Esophagus (tissue), 2 donors: Measurements from ENCODE around the gene AOC2. TPM values are rescaled to one million over a fixed set of nuclear protein-coding genes. Genes with fewer than 3 reads are reported as not detected.
"Not testable (repeated sequence)": the region's sequence is repeated elsewhere in the genome, so short reads cannot be mapped to it uniquely, and the experiment has no call there.

ENCODE experiments used
- H3K27ac ChIP-seq, 2 donors: one replicate each; pipeline ENCODE4 v1.5.1; 2013; ENCODE audit warnings: low read depth in 2 of 2, mild to moderate bottlenecking in 2 of 2, inconsistent platforms in 1 of 2, low read length in 1 of 2, moderate library complexity in 1 of 2
- H3K27me3 ChIP-seq, 2 donors: one replicate each; pipeline ENCODE4 v1.6.1; 2013; ENCODE audit warnings: low read length in 2 of 2, control low read depth in 1 of 2, mild to moderate bottlenecking in 1 of 2; ENCODE audit not compliant: insufficient read depth in 2 of 2, control insufficient read depth in 1 of 2
- H3K36me3 ChIP-seq, 2 donors: one replicate each; pipeline ENCODE4 v1.6.1; 2013; ENCODE audit warnings: low read length in 1 of 2; ENCODE audit not compliant: control insufficient read depth in 2 of 2, insufficient read depth in 2 of 2
- H3K4me1 ChIP-seq, 2 donors: one replicate each; pipeline ENCODE4 v1.6.1; 2013; ENCODE audit warnings: low read length in 1 of 2; ENCODE audit not compliant: control insufficient read depth in 2 of 2, insufficient read depth in 2 of 2
- H3K4me3 ChIP-seq, 2 donors: one replicate each; pipeline ENCODE4 v1.5.1; 2013; ENCODE audit warnings: low read length in 2 of 2, mild to moderate bottlenecking in 2 of 2, low read depth in 1 of 2, moderate library complexity in 1 of 2
- H3K9me3 ChIP-seq, 2 donors: one replicate each; pipeline ENCODE4 v1.6.1; 2013; ENCODE audit warnings: mild to moderate bottlenecking in 2 of 2, low read depth in 1 of 2, low read length in 1 of 2, moderate library complexity in 1 of 2; ENCODE audit not compliant: control insufficient read depth in 2 of 2, insufficient read depth in 1 of 2
- WGBS, 2 donors: extraction: QIAGEN DNeasy Blood & Tissue Kit; methylation state at CpG; one replicate each; pipeline ENCODE4 v1.1.7; 2013; 5-methylcytosine and 5-hydroxymethylcytosine counted together
- polyA plus RNA-seq, 2 donors: library from polyadenylated mRNA; stranded (reverse); fragments of 200-250 nt; gene quantifications; one replicate each; pipeline ENCODE4 v1.2.3, GENCODE V29; 2013
- donor health status: healthy with polysubstance abuse.
- donor health status: Bipolar disorder and iron deficiency.

AOC2 gene
- polyA plus RNA-seq, 2 donors = 0.24 to 0.86 TPM

DNA sequence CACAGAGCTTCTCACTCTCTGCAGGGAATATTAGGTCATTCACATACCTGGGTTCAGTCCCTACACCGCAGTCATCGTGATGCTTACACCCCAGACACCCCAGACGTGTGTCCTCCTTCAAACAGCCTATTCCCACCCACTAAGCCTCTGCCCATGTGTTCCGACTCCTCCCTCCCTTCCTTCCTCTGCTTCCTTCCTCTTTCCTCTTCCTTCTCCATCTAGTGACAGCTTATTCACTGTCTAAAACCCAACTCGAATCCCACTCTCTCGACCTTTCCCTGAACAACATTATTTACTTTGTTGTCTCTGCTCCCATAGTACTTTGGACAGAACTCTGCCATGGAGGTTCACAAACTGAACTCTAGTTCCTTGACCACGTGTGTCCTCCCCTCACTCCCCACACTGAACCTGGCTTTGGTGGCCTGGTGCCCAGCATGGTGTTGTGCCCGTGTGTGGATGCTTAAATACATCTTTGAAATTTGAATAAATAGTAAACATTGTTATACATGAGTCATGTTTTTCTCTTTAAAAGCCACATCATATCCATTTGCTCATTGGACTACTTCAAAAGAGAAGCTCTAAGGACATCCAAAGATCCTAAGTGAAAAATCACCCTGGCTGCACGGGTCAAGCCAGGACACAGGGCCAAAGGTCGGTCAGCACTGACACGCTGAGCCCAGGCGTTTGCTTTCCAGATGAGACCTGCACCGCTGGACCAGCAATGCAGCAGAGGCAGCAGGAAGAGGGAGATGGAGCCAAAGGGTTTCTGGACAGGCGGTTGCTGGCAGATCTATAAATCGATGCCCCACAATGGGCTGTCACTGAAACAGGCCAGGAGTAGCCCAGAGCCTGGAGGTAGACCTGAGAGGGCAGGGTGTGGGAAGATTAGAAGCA is 42.1 kb downstream of the AOC2 start:
- H3K4me3 ChIP-seq = no peak overlapping the region
- H3K27me3 ChIP-seq = no peaks in the 10 kb centered on the region
- no peaks in the 10 kb centered on the region for H3K4me1 ChIP-seq
- H3K9me3 ChIP-seq = no peaks in the 10 kb centered on the region
- WGBS, 2 donors = 51 to 56% methylated on average over 15 of the region's 15 CpGs
- no peak overlapping the region for H3K27ac ChIP-seq
- no peaks in the 10 kb centered on the region for H3K36me3 ChIP-seq

DNA sequence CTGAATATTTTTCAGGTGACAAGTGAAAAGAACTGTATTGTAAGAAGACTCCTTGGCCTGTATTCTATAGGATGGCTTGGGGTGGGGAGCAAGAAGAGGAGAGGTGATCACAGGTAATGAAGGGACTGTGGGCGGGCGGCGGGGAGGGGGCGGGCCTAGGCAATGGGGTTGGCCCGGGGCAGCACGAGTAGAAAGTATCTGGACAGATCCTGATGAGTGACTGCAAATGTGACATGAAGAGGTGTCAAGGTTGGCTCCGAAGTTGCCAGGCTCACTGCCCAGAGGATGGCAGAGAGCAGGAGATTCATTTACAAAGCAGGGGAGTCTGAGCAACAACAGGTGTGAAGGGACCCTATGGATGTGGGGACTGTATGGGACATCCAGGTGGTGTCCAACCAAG is 45.4 kb downstream of the AOC2 start:
- H3K4me1 ChIP-seq = no peaks in the 10 kb centered on the region
- 88 to 92% methylated on average over 7 of the region's 7 CpGs for WGBS, 2 donors
- no peaks in the 10 kb centered on the region for H3K9me3 ChIP-seq
- H3K27me3 ChIP-seq = no peaks in the 10 kb centered on the region
- no peak overlapping the region for H3K4me3 ChIP-seq
- H3K36me3 ChIP-seq = no peaks in the 10 kb centered on the region
- H3K27ac ChIP-seq = no peak overlapping the region

DNA sequence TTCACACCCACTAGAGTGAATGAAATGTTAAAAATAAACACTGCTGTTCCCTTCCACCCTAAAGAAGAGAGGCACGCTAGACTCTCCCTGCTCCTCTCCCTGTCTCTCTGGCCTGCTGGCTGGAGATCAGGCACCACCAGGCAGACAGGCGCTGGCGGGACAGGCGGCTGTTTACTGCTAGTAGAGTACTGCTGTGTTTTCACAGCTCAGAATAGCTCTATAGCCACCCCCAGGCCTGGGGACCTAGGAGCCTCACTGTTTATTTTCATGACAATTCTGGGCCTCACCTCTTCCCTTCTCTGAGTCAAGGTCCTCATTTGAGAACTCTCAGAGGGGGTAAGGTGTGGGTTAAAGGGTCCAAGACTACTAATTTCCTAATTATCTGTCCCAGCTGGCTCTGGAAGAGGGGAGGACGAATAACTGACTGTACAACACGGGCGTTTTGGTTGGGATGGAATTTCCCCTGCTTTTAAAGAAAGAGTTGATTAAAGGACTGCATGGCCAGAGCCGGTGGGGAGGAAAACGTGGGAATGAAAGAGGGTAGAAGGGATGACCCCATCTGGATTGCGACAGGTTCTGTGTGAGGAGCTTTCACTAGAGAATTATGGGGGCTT is 47.3 kb downstream of the AOC2 start:
- H3K36me3 ChIP-seq = no peaks in the 10 kb centered on the region
- no peaks in the 10 kb centered on the region for H3K9me3 ChIP-seq
- no peak overlapping the region for H3K4me3 ChIP-seq
- no peaks in the 10 kb centered on the region for H3K4me1 ChIP-seq
- peak overlapping the region; percentile 54 to 64 for H3K27ac ChIP-seq
- 52 to 56% methylated on average over 10 of the region's 10 CpGs for WGBS, 2 donors
- no peaks in the 10 kb centered on the region for H3K27me3 ChIP-seq

DNA sequence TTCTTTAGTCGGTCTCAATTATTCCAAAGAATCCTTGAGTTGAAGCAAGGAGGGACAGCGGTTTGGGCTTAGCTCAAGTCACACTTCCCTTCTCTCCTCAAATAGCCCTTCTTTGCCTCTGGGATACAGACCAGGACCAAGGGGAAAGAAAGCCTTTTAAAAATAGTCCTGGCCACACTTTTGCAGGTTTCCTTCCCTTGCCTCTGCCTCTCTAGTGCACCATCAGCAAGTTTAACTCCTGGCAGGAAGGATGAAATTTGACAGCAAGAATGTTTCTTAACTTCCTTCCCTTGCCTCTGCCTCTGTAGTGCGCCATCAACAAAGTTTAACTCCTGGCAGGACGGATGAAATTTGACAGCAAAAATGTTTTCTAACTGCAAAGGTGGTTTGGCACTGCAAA is 49.0 kb downstream of the AOC2 start:
- no peaks in the 10 kb centered on the region for H3K9me3 ChIP-seq
- no peaks in the 10 kb centered on the region for H3K27me3 ChIP-seq
- no peak overlapping the region for H3K27ac ChIP-seq
- H3K36me3 ChIP-seq = no peaks in the 10 kb centered on the region
- H3K4me3 ChIP-seq = no peak overlapping the region
- H3K4me1 ChIP-seq = no peaks in the 10 kb centered on the region
- WGBS, 2 donors = 45 to 55% methylated on average over 4 of the region's 4 CpGs

DNA sequence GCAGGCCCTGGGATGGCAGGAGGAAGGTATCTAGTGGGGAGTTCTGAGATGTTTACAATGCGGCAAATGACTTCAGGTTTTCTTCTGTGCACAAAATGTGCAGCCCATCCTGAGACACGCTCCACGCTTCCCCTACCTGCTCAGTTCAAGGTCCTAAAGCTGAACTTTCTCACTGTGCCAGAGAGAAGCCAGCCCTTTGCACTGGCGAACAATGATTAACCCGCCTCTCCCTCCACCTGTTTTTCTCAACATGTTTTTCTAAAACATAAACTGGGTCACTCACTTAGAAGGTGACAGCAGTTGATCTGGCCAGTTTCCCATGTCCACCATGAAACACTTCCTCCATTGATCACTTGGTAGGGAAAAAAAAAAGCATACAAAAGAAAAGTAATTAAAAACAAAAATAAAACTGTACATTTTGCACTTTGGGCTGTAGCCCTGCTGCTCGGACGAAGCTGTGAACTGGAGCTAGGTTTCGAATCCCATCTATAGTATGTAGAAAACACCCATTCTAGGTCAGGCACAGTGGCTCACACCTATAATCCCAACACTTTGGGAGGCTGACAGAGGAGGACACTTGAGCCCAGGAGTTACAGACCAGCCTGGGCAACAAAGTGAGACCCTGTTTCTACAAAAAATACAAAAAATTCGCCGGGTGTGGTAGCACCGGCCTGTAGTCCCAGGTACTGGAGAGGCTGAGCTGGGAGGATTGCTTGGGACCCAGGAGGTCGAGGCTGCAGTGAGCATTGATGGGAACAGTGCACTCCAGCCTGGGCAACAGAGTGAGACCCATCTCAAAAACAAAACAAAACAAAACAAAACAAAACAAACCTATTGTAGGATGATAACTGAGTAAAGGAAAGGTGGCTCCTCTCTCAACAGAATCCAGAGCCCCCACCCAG is 50.2 kb downstream of the AOC2 start:
- Histone ChIP-seq H3K36me3 (no peaks in the 10 kb centered on the region), H3K27ac (no peak overlapping the region), H3K4me1 (no peaks in the 10 kb centered on the region), H3K27me3 (no peaks in the 10 kb centered on the region), H3K9me3 (no peaks in the 10 kb centered on the region), H3K4me3 (no peak overlapping the region)
- 68 to 82% methylated on average over 12 of the region's 12 CpGs for WGBS, 2 donors

DNA sequence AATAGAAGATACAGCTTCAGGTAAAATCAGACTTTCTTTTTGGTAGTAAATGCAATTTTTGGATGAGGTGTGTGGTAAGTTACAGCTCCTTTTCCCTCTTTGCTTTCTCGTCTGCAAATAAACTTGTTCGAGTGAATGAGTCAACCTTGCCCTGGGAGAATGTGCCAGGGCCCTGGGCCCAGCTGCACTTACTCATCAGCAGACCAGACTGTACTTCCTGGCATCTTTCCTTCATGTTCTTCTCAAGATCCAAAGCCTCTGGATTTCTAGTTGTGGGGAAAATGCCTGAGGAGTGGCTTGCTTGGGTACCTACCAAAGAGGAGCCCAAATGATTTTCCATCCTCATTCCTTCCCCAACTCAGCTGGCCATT is 50.8 kb downstream of the AOC2 start:
- H3K4me1 ChIP-seq = no peaks in the 10 kb centered on the region
- H3K27ac ChIP-seq = no peak overlapping the region
- no peak overlapping the region for H3K4me3 ChIP-seq
- 14 to 20% methylated on average over 2 of the region's 2 CpGs for WGBS, 2 donors
- H3K9me3 ChIP-seq = no peaks in the 10 kb centered on the region
- H3K36me3 ChIP-seq = no peaks in the 10 kb centered on the region
- H3K27me3 ChIP-seq = no peaks in the 10 kb centered on the region

DNA sequence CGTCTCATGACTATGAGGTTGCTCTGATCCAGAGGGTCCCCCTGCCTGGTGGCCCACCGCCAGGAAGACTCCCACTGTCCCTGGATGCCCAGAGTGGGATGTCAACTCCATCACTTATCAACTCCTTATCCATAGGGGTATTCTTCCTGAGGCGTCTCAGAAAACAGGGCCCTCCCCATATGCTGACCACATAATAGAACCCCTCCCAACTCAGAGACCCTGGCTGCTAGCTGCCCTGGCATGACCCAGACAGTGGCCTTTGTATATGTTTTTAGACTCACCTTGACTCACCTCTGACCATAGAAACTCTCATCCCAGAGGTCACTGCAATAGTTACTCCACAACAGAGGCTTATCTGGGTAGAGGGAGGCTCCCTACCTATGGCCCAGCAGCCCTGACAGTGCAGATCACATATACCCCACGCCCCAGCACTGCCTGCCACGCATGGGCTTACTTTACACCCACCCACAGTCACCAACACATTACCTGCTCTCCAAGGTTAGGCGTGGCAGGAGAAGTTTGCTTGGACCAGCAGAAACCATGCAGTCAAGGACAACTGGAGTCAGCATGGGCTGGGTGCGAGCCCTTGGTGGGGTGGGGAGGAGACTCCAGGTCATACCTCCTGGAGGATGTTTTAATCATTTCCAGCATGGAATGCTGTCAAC is 53.9 kb downstream of the AOC2 start:
- no peak overlapping the region for H3K4me3 ChIP-seq
- no peaks in the 10 kb centered on the region for H3K9me3 ChIP-seq
- no peaks in the 10 kb centered on the region for H3K27me3 ChIP-seq
- no peaks in the 10 kb centered on the region for H3K4me1 ChIP-seq
- no peaks in the 10 kb centered on the region for H3K36me3 ChIP-seq
- WGBS, 2 donors = 83 to 88% methylated on average over 7 of the region's 7 CpGs
- H3K27ac ChIP-seq = no peak overlapping the region

DNA sequence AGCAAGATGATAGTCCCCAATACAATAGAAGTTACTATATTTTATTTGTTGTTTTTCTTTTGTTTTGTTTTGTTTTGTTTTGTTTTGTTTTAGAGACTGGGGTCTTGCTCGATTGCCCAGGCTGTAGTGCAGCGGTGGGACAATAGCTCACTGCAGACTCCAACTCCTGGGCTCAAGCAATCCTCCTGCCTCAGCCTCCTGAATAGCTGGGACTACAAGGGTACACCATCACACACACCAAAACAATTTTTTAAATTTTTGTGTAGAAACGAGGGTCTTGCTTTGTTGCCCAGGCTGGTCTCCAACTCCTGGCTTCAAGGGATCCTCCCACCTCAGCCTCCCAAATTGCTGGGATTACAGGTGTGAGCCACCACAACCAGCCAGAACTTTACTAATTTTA is 55.6 kb downstream of the AOC2 start:
- not testable (repeated sequence) for H3K27ac ChIP-seq, H3K36me3 ChIP-seq, H3K4me3 ChIP-seq, H3K9me3 ChIP-seq, H3K27me3 ChIP-seq, H3K4me1 ChIP-seq
- 78 to 83% methylated on average over 3 of the region's 3 CpGs for WGBS, 2 donors
